ENCODE measurements around the gene EIF5A2.
"Not testable (repeated sequence)": the region's sequence is repeated elsewhere in the genome, so short reads cannot be mapped to it uniquely, and the experiment has no call there.

DNA sequence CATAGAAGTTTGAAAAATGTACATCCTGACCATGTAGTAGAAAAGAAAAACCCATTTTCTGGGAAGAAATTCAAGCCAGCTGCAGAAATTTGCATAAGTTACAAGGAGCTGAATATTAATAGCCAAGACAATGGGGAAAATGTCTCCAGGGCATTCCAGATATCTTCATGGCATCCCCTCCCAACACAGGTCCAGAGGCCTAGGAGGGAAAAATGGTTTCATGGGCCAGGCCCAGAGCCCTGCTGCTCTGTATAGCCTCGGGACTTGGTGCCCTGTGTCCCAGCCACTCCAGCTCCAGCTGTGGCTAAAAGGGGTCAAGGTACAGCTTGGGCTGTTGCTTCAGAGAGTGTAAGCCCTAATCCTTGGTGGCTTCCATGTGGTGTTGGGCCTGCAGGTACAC lies 11.2 kb downstream of the EIF5A2 start:
- not testable (repeated sequence) for TF ChIP-seq RARB, ZNF8 (CRISPR knock-in tag; IDR thresholded peaks at IDR 0.05)
